ENCODE results near the gene MAP6D1. TPM values are rescaled to one million over a fixed set of nuclear protein-coding genes. Genes with fewer than 3 reads are reported as not detected.

Gene MAP6D1
- total and polyA plus RNA-seq, 10 donors: 0.77 to 3.1 (median 1.7) TPM; not detected in 1

GRCh38 chr3:183824761-183825455 is 469 bp downstream of the MAP6D1 start:
- peak overlapping the region; percentile 53 to 80 (median 58) for H3K4me3 ChIP-seq
- H3K27ac ChIP-seq: peak overlapping the region in 2 of 8 donors; percentile 27 to 45
- H3K27me3 ChIP-seq (replicated peaks in 1 of 7): peaks cover 0 to 14% (median 0%) of the 10 kb centered on the region in 7 donors
- TF ChIP-seq, protein P1, sequence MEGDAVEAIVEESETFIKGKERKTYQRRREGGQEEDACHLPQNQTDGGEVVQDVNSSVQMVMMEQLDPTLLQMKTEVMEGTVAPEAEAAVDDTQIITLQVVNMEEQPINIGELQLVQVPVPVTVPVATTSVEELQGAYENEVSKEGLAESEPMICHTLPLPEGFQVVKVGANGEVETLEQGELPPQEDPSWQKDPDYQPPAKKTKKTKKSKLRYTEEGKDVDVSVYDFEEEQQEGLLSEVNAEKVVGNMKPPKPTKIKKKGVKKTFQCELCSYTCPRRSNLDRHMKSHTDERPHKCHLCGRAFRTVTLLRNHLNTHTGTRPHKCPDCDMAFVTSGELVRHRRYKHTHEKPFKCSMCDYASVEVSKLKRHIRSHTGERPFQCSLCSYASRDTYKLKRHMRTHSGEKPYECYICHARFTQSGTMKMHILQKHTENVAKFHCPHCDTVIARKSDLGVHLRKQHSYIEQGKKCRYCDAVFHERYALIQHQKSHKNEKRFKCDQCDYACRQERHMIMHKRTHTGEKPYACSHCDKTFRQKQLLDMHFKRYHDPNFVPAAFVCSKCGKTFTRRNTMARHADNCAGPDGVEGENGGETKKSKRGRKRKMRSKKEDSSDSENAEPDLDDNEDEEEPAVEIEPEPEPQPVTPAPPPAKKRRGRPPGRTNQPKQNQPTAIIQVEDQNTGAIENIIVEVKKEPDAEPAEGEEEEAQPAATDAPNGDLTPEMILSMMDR (IDR thresholded peaks at IDR 0.05 in 8 of 11, conservative IDR thresholded peaks at IDR 0.05 in 3 of 11): no peak
- TF ChIP-seq POLR2AphosphoS5 (IDR thresholded peaks at IDR 0.05) (peak in 1 of 3 donors; percentile 27), POLR2A (IDR thresholded peaks at IDR 0.05) (no peak)
- DNase-seq: peak; percentile 77
- 0 to 3% (median 1%) methylated on average over 12 to 88 of the region's 88 CpGs for WGBS, 5 donors
- peaks cover 13 to 28% (median 21%) of the 10 kb centered on the region in 6 donors for H3K4me1 ChIP-seq
- H3K36me3 ChIP-seq: peaks cover 0 to 26% (median 9%) of the 10 kb centered on the region in 6 donors
- H3K9me3 ChIP-seq: no peaks in the 10 kb centered on the region
- intact Hi-C loops (cut with DNase I; ENCODE audit: low total_unique reads): no loop called here

DNA sequence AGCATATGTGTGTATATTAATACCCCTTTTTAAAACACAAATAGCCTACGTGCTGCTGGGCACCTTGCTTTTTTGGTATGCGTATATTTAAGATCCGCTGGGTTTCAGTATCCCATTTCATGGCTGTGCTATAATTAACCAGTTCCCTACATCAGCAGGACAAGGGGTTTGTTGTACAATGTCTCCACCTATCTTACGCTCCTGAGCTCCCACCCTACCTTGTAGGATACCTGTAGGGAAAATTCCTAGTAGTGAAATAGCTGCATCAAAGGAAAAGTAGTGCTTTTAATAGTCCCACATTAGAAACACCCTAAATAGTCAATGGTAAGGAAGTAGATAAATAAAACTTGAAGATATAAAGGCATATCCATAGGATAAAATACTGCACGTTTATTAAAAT is 1.4 kb downstream of the MAP6D1 start:
- 75 to 83% (median 77%) methylated on average over 5 of the region's 5 CpGs for WGBS, 5 donors
- Histone ChIP-seq H3K4me3 (no peak overlapping the region), H3K27me3 (replicated peaks in 1 of 7) (peaks cover 0 to 14% (median 0%) of the 10 kb centered on the region in 7 donors), H3K36me3 (peaks cover 0 to 17% (median 3%) of the 10 kb centered on the region in 6 donors), H3K9me3 (no peaks in the 10 kb centered on the region), H3K4me1 (peaks cover 13 to 28% (median 21%) of the 10 kb centered on the region in 6 donors), H3K27ac (no peak overlapping the region)
- intact Hi-C loops (cut with DNase I; ENCODE audit: low total_unique reads): no loop called here
- DNase-seq: no peak
- TF ChIP-seq POLR2AphosphoS5 (IDR thresholded peaks at IDR 0.05): no peak
- no peak for TF ChIP-seq POLR2A (IDR thresholded peaks at IDR 0.05)
- TF ChIP-seq, protein P1 (IDR thresholded peaks at IDR 0.05 in 8 of 11, conservative IDR thresholded peaks at IDR 0.05 in 3 of 11): no peak

DNA sequence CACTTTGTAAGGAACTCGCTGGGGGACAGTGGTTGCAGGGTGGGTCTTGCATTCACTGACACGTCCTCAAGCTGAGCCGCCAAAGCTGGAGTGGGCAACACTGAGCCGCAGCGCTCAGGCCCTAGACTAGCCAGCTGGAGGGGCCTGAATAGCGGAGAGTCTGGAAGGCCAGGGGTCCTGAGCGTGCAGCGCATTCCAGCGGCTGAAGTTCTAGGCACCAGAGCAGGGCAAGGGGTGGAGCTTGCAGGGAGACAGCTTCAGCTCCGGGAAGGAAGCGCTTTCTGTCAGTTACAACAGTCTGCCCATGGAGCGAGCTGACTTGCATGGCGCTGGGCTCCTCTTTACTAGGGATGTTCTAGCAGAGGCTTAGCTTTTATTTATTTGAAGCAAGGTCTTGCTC is 2.7 kb downstream of the MAP6D1 start:
- Histone ChIP-seq H3K36me3 (peaks cover 0 to 4% (median 0%) of the 10 kb centered on the region in 6 donors), H3K4me3 (no peak overlapping the region), H3K4me1 (peaks cover 13 to 28% (median 21%) of the 10 kb centered on the region in 6 donors), H3K27me3 (replicated peaks in 1 of 7) (peaks cover 0 to 14% (median 0%) of the 10 kb centered on the region in 7 donors), H3K9me3 (no peaks in the 10 kb centered on the region), H3K27ac (no peak overlapping the region)
- intact Hi-C loops (cut with DNase I; ENCODE audit: low total_unique reads): no loop called here
- DNase-seq: peak; percentile 47
- 77 to 89% (median 86%) methylated on average over 12 to 13 of the region's 13 CpGs for WGBS, 5 donors
- TF ChIP-seq, protein P1 (IDR thresholded peaks at IDR 0.05 in 8 of 11, conservative IDR thresholded peaks at IDR 0.05 in 3 of 11): no peak
- TF ChIP-seq POLR2A (IDR thresholded peaks at IDR 0.05) (no peak), POLR2AphosphoS5 (IDR thresholded peaks at IDR 0.05) (no peak)

GRCh38 chr3:183819831-183820230 is 5.5 kb downstream of the MAP6D1 start:
- DNase-seq: no peak
- H3K4me1 ChIP-seq: peaks cover 9 to 15% (median 13%) of the 10 kb centered on the region in 6 donors
- 86 to 95% (median 89%) methylated on average over 6 of the region's 6 CpGs for WGBS, 5 donors
- no peaks in the 10 kb centered on the region for H3K9me3 ChIP-seq
- TF ChIP-seq, protein P1 (IDR thresholded peaks at IDR 0.05 in 8 of 11, conservative IDR thresholded peaks at IDR 0.05 in 3 of 11): no peak
- TF ChIP-seq POLR2AphosphoS5 (IDR thresholded peaks at IDR 0.05) (no peak), POLR2A (IDR thresholded peaks at IDR 0.05) (no peak)
- H3K27ac ChIP-seq: no peak overlapping the region
- peaks cover 0 to 10% (median 0%) of the 10 kb centered on the region in 7 donors for H3K27me3 ChIP-seq (replicated peaks in 1 of 7)
- H3K36me3 ChIP-seq: peaks cover 0 to 24% (median 4%) of the 10 kb centered on the region in 6 donors
- intact Hi-C loops (cut with DNase I; ENCODE audit: low total_unique reads): no loop called here
- H3K4me3 ChIP-seq: no peak overlapping the region
